Measurements from ENCODE around the gene SLC26A6. TPM values are rescaled to one million over a fixed set of nuclear protein-coding genes. Genes with fewer than 3 reads are reported as not detected.

Gene SLC26A6
- total and polyA plus RNA-seq, 4 donors: 4.4 to 13.1 (median 6.3) TPM

GRCh38 chr3:48639944-48640606 is 4.8 kb upstream of the SLC26A6 start:
- H3K9me3 ChIP-seq (ENCODE audit: control insufficient read depth in 4 of 4, low read length in 3 of 4): no peaks in the 10 kb centered on the region
- no peaks in the 10 kb centered on the region for H3K36me3 ChIP-seq (ENCODE audit: control insufficient read depth in 4 of 4, insufficient read depth in 3 of 4, low read depth in 1 of 4, low read length in 3 of 4)
- WGBS: 95% methylated on average over 38 of the region's 38 CpGs
- H3K27me3 ChIP-seq (ENCODE audit: control insufficient read depth in 4 of 4, insufficient read depth in 4 of 4, low read length in 3 of 4): no peaks in the 10 kb centered on the region
- H3K27ac ChIP-seq (ENCODE audit: low read depth in 1 of 2, low read length in 2 of 2): no peak overlapping the region
- peaks cover 0 to 14% (median 7%) of the 10 kb centered on the region in 4 donors for H3K4me1 ChIP-seq (ENCODE audit: control insufficient read depth in 4 of 4, insufficient read depth in 4 of 4, low read length in 3 of 4)
- no peak overlapping the region for H3K9ac ChIP-seq (ENCODE audit: low read depth in 1 of 2, low read length in 2 of 2)
- no peak for DNase-seq (ENCODE audit: low spot score)
- TF ChIP-seq HNF4A (conservative IDR thresholded peaks at IDR 0.05) (no peak), RAD21 (IDR thresholded peaks at IDR 0.05) (no peak), NR2F2 (IDR thresholded peaks at IDR 0.05) (no peak), GABPA (IDR thresholded peaks at IDR 0.05 in 1 of 2, conservative IDR thresholded peaks at IDR 0.05 in 1 of 2) (no peak), HNF4G (IDR thresholded peaks at IDR 0.05) (no peak), EGR1 (IDR thresholded peaks at IDR 0.05; ENCODE audit: low read depth in 2 of 2) (no peak), FOXA2 (IDR thresholded peaks at IDR 0.05) (no peak), SP1 (IDR thresholded peaks at IDR 0.05) (no peak), YY1 (IDR thresholded peaks at IDR 0.05) (no peak), RXRA (IDR thresholded peaks at IDR 0.05) (no peak)
- TF ChIP-seq, protein P1, sequence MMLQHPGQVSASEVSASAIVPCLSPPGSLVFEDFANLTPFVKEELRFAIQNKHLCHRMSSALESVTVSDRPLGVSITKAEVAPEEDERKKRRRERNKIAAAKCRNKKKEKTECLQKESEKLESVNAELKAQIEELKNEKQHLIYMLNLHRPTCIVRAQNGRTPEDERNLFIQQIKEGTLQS (IDR thresholded peaks at IDR 0.05): no peak
- TF ChIP-seq, protein P2, sequence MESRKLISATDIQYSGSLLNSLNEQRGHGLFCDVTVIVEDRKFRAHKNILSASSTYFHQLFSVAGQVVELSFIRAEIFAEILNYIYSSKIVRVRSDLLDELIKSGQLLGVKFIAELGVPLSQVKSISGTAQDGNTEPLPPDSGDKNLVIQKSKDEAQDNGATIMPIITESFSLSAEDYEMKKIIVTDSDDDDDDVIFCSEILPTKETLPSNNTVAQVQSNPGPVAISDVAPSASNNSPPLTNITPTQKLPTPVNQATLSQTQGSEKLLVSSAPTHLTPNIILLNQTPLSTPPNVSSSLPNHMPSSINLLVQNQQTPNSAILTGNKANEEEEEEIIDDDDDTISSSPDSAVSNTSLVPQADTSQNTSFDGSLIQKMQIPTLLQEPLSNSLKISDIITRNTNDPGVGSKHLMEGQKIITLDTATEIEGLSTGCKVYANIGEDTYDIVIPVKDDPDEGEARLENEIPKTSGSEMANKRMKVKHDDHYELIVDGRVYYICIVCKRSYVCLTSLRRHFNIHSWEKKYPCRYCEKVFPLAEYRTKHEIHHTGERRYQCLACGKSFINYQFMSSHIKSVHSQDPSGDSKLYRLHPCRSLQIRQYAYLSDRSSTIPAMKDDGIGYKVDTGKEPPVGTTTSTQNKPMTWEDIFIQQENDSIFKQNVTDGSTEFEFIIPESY (IDR thresholded peaks at IDR 0.05): no peak
- no peak overlapping the region for H3K4me3 ChIP-seq (ENCODE audit: low read depth in 1 of 3, low read length in 3 of 3)

GRCh38 chr3:48637305-48637704 is 2.0 kb upstream of the SLC26A6 start:
- peaks cover 5 to 28% (median 16%) of the 10 kb centered on the region in 4 donors for H3K4me1 ChIP-seq (ENCODE audit: control insufficient read depth in 4 of 4, insufficient read depth in 4 of 4, low read length in 3 of 4)
- H3K36me3 ChIP-seq (ENCODE audit: control insufficient read depth in 4 of 4, insufficient read depth in 3 of 4, low read depth in 1 of 4, low read length in 3 of 4): peaks cover 0 to 3% (median 1%) of the 10 kb centered on the region in 4 donors
- TF ChIP-seq NR2F2 (IDR thresholded peaks at IDR 0.05) (no peak), GABPA (IDR thresholded peaks at IDR 0.05 in 1 of 2, conservative IDR thresholded peaks at IDR 0.05 in 1 of 2) (no peak), JUND (IDR thresholded peaks at IDR 0.05) (no peak), EGR1 (IDR thresholded peaks at IDR 0.05; ENCODE audit: low read depth in 2 of 2) (no peak), FOXA2 (IDR thresholded peaks at IDR 0.05) (no peak), HNF4A (conservative IDR thresholded peaks at IDR 0.05) (no peak), FOXA1 (IDR thresholded peaks at IDR 0.05) (no peak), SP1 (IDR thresholded peaks at IDR 0.05) (no peak), RAD21 (IDR thresholded peaks at IDR 0.05) (no peak), YY1 (IDR thresholded peaks at IDR 0.05) (no peak)
- TF ChIP-seq, protein P3, sequence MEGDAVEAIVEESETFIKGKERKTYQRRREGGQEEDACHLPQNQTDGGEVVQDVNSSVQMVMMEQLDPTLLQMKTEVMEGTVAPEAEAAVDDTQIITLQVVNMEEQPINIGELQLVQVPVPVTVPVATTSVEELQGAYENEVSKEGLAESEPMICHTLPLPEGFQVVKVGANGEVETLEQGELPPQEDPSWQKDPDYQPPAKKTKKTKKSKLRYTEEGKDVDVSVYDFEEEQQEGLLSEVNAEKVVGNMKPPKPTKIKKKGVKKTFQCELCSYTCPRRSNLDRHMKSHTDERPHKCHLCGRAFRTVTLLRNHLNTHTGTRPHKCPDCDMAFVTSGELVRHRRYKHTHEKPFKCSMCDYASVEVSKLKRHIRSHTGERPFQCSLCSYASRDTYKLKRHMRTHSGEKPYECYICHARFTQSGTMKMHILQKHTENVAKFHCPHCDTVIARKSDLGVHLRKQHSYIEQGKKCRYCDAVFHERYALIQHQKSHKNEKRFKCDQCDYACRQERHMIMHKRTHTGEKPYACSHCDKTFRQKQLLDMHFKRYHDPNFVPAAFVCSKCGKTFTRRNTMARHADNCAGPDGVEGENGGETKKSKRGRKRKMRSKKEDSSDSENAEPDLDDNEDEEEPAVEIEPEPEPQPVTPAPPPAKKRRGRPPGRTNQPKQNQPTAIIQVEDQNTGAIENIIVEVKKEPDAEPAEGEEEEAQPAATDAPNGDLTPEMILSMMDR (IDR thresholded peaks at IDR 0.05; ENCODE audit: low read depth, low read length, missing input control): no peak
- TF ChIP-seq, protein P1 (IDR thresholded peaks at IDR 0.05): no peak
- TF ChIP-seq, protein P4, sequence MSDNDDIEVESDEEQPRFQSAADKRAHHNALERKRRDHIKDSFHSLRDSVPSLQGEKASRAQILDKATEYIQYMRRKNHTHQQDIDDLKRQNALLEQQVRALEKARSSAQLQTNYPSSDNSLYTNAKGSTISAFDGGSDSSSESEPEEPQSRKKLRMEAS (IDR thresholded peaks at IDR 0.05): no peak
- no peak overlapping the region for H3K27ac ChIP-seq (ENCODE audit: low read depth in 1 of 2, low read length in 2 of 2)
- WGBS: 69% methylated on average over 6 of the region's 6 CpGs
- no peak overlapping the region for H3K9ac ChIP-seq (ENCODE audit: low read depth in 1 of 2, low read length in 2 of 2)
- H3K27me3 ChIP-seq (ENCODE audit: control insufficient read depth in 4 of 4, insufficient read depth in 4 of 4, low read length in 3 of 4): no peaks in the 10 kb centered on the region
- no peaks in the 10 kb centered on the region for H3K9me3 ChIP-seq (ENCODE audit: control insufficient read depth in 4 of 4, low read length in 3 of 4)
- no peak overlapping the region for H3K4me3 ChIP-seq (ENCODE audit: low read depth in 1 of 3, low read length in 3 of 3)
- no peak for DNase-seq (ENCODE audit: low spot score)
